ENCODE results near the gene LAMB4.

- no peak for TF ChIP-seq CTCF (IDR thresholded peaks at IDR 0.05)
- TF ChIP-seq EZH2 (IDR thresholded peaks at IDR 0.05; ENCODE audit: borderline replicate concordance, insufficient read depth, low read depth, low read length, poor library complexity, severe bottlenecking) = no peak
These were observed 85.8 kb downstream of the LAMB4 start for GRCh38 chr7:108044345-108044744.
